HEK293 (cell line): ENCODE measurements around the gene TMEM134.

ENCODE experiments used
- CTCF ChIA-PET: fragments of 350-600 bp; formaldehyde crosslinking; extraction: SDS; loops from one replicate; lab custom pipeline; 2021; ENCODE audit warnings: antibody characterized with exemption; lab: Yijun Ruan, JAX
- POLR2A ChIA-PET: fragments of 300-600 bp; formaldehyde crosslinking; extraction: SDS; loops from one replicate; lab custom pipeline; 2020; ENCODE audit warnings: antibody characterized with exemption, inconsistent platforms; lab: Yijun Ruan, JAX
- H3K27ac ChIP-seq: fragments of 200-500 bp; sonication (Bioruptor generic); 2 replicates; pipeline ENCODE4 v1.5.1; 2014; ENCODE audit warnings: low read depth, low read length, control low read depth, inconsistent platforms; ENCODE audit errors: extremely low read depth
- H3K36me3 ChIP-seq, 2 experiments: fragments of 200-500 bp in 1 of 2; sonication (Bioruptor generic) in 1 of 2; 1 replicate in 1 of 2; 2 replicates in 1 of 2; pipeline ENCODE4 v1.5.1; 2014 to 2017; ENCODE audit warnings: inconsistent platforms in 2 of 2, low read length in 2 of 2; ENCODE audit not compliant: control insufficient read depth in 2 of 2, insufficient read depth in 1 of 2
- H3K4me1 ChIP-seq: fragments of 200-500 bp; sonication (Bioruptor generic); 2 replicates; pipeline ENCODE4 v1.5.1; 2014; ENCODE audit warnings: mild to moderate bottlenecking, low read length, inconsistent platforms; ENCODE audit not compliant: control insufficient read depth, insufficient read depth
- H3K4me3 ChIP-seq: 2 replicates; pipeline ENCODE4 v1.5.1; 2011; ENCODE audit warnings: low read depth, mild to moderate bottlenecking, control low read depth, low read length, moderate library complexity
- H3K9me3 ChIP-seq: fragments of 200-500 bp; sonication (Bioruptor generic); 2 replicates; pipeline ENCODE4 v1.5.1; 2014; ENCODE audit warnings: low read depth, low read length, inconsistent platforms; ENCODE audit not compliant: control insufficient read depth, insufficient read depth
- CTCF ChIP-seq: fragments of 450-650 bp; formaldehyde crosslinking; IDR thresholded peaks from 2 replicates; pipeline ENCODE4 v1.5.1; 2016; ENCODE audit warnings: missing biosample characterization, missing genetic modification characterization
- KLF9 ChIP-seq: fragments of 450-650 bp; formaldehyde crosslinking; IDR thresholded peaks from 2 replicates; pipeline ENCODE4 v1.5.1; 2016; ENCODE audit warnings: missing biosample characterization, missing genetic modification characterization, low read depth
- RBAK ChIP-seq: fragments of 450-650 bp; formaldehyde crosslinking; IDR thresholded peaks from 2 replicates; pipeline ENCODE4 v1.5.1; 2016; ENCODE audit warnings: missing biosample characterization, missing genetic modification characterization
- REST ChIP-seq: fragments of 450-650 bp; formaldehyde crosslinking; IDR thresholded peaks from 2 replicates; pipeline ENCODE4 v1.5.1; 2016; ENCODE audit warnings: missing biosample characterization, missing genetic modification characterization
- SP2 ChIP-seq: fragments of 450-650 bp; formaldehyde crosslinking; IDR thresholded peaks from 2 replicates; pipeline ENCODE4 v1.5.1; 2016; ENCODE audit warnings: missing biosample characterization, missing genetic modification characterization
- ZBTB11 ChIP-seq: fragments of 450-650 bp; formaldehyde crosslinking; conservative IDR thresholded peaks from 2 replicates; pipeline ENCODE4 v1.5.1; 2016; ENCODE audit warnings: low read depth, missing biosample characterization, missing genetic modification characterization
- ZEB2 ChIP-seq: fragments of 450-650 bp; formaldehyde crosslinking; IDR thresholded peaks from 2 replicates; pipeline ENCODE4 v1.5.1; 2016; ENCODE audit warnings: missing biosample characterization, missing genetic modification characterization
- ZFHX2 ChIP-seq: fragments of 450-650 bp; formaldehyde crosslinking; conservative IDR thresholded peaks from 2 replicates; pipeline ENCODE4 v1.5.1; 2016; ENCODE audit warnings: missing biosample characterization, missing genetic modification characterization
- ZNF341 ChIP-seq: fragments of 450-650 bp; formaldehyde crosslinking; IDR thresholded peaks from 2 replicates; pipeline ENCODE4; 2016; ENCODE audit warnings: low read depth, missing biosample characterization, missing genetic modification characterization
- ZNF350 ChIP-seq: fragments of 450-650 bp; formaldehyde crosslinking; IDR thresholded peaks from 2 replicates; pipeline ENCODE4 v1.5.0; 2017; ENCODE audit warnings: missing biosample characterization, mild to moderate bottlenecking, missing genetic modification characterization
- ZNF398 ChIP-seq: fragments of 450-650 bp; formaldehyde crosslinking; IDR thresholded peaks from 2 replicates; pipeline ENCODE4 v1.5.1; 2017; ENCODE audit warnings: missing biosample characterization, missing genetic modification characterization
- ZNF513 ChIP-seq: fragments of 450-650 bp; IDR thresholded peaks from 2 replicates; pipeline ENCODE4 v1.5.1; 2018; ENCODE audit warnings: missing biosample characterization, missing genetic modification characterization
- ZNF571 ChIP-seq: fragments of 450-650 bp; formaldehyde crosslinking; IDR thresholded peaks from 2 replicates; pipeline ENCODE4 v1.5.0; 2017; ENCODE audit warnings: missing biosample characterization, missing genetic modification characterization
- ZNF600 ChIP-seq: fragments of 450-650 bp; formaldehyde crosslinking; IDR thresholded peaks from 2 replicates; pipeline ENCODE4 v1.5.1; 2016; ENCODE audit warnings: missing biosample characterization, missing genetic modification characterization
- ZNF626 ChIP-seq: fragments of 450-650 bp; sonication (Bioruptor Pico); formaldehyde crosslinking; IDR thresholded peaks from 2 replicates; pipeline ENCODE4 v1.5.1; 2018; ENCODE audit warnings: missing biosample characterization, missing genetic modification characterization, inconsistent platforms

Gene TMEM134

GRCh38 chr11:67440229-67441097, 28.6 kb downstream of the TMEM134 start:
- Histone ChIP-seq H3K36me3 (peaks cover 0 to 56% of the 10 kb centered on the region in 2 experiments; a peak in 1 of 3 replicates), H3K9me3 (no peaks in the 10 kb centered on the region), H3K4me3 (no peak overlapping the region), H3K4me1 (no peaks in the 10 kb centered on the region), H3K27ac (no peak overlapping the region)
- ChIA-PET POLR2A (interaction anchor here (0.6 to 1.7 kb wide), 4 partner anchors 20 to 49 kb away, joined by 3 to 7 read pairs (median 5); partner anchors contain the start of genes PPP1CA and RAD9A), CTCF (interaction anchor here (0.7 kb wide), 1 partner anchor 58 kb away, joined by 3 read pairs; no protein-coding TSS in a partner anchor)
- TF ChIP-seq ZFHX2: peak; percentile 16; the same call in 1 of the 2 replicates
- TF ChIP-seq KLF9 (tag by site-specific recombination): no peak

- Histone ChIP-seq H3K9me3 (no peaks in the 10 kb centered on the region), H3K27ac (no peak overlapping the region), H3K4me1 (no peaks in the 10 kb centered on the region), H3K36me3 (peaks cover 0 to 65% of the 10 kb centered on the region in 2 experiments; a peak in 1 of 3 replicates), H3K4me3 (no peak overlapping the region)
- POLR2A ChIA-PET: interaction anchor here (0.6 to 2.6 kb wide), 8 partner anchors 10 to 43 kb away, joined by 3 to 11 read pairs (median 5); partner anchors contain the start of genes PPP1CA, RPS6KB2 and TMEM134
- CTCF ChIA-PET: interaction anchor here (0.6 to 1.0 kb wide), 2 partner anchors 20 to 58 kb away, joined by 3 to 5 read pairs; no protein-coding TSS in a partner anchor
- TF ChIP-seq ZNF600 (tag by site-specific recombination): peak; percentile 71
- TF ChIP-seq ZNF341: 0 out of 2 replicates have a peak, but pooled peaks have one; percentile 33
- TF ChIP-seq ZEB2: no peak
- TF ChIP-seq ZNF350 (tag by site-specific recombination): no peak
- TF ChIP-seq ZNF398 (tag by site-specific recombination): no peak
- TF ChIP-seq ZNF513 (tag by site-specific recombination): no peak
- no peak for TF ChIP-seq ZNF626 (tag by site-specific recombination)
- no peak for TF ChIP-seq ZNF571
- 0 out of 2 replicates have a peak, but pooled peaks have one; percentile 17 for TF ChIP-seq ZBTB11 (tag by site-specific recombination)
- no peak for TF ChIP-seq RBAK
- peak; percentile 42; the same call in 1 of the 2 replicates for TF ChIP-seq CTCF (tag by site-specific recombination)
- TF ChIP-seq SP2 (tag by site-specific recombination): peak; percentile 20; the same call in 1 of the 2 replicates
- TF ChIP-seq REST (tag by site-specific recombination): no peak
Observed at GRCh38 chr11:67439321-67440228, 29.5 kb downstream of the TMEM134 start.
